Measurements from ENCODE around the gene EEF1AKMT1.

- TF ChIP-seq CTCF (IDR thresholded peaks at IDR 0.05) (no peak), POLR2A (IDR thresholded peaks at IDR 0.05) (no peak)
Measured at GRCh38 chr13:20713751-20714150, 60.0 kb downstream of the EEF1AKMT1 start.

Data from Peyer's patch (tissue), 4 donors.